Spleen (tissue), 11 donors: ENCODE data around the gene RNF180. TPM values are rescaled to one million over a fixed set of nuclear protein-coding genes. Genes with fewer than 3 reads are reported as not detected.

Experiments used
- DNase-seq: peaks from one replicate; pipeline ENCODE4 v3.0.0-alpha.2; 2020
- H3K27ac ChIP-seq, 8 donors: fragments of 200-600 bp; sonication (generic) in 7 of 8; 1 replicate in 4 of 8; 2 replicates in 4 of 8; pipeline versions ENCODE4 v1.5.0 to v1.8.0; 2016 to 2021; ENCODE audit warnings: inconsistent platforms in 4 of 8, mild to moderate bottlenecking in 4 of 8, moderate library complexity in 1 of 8
- H3K27me3 ChIP-seq, 7 donors: fragments of 200-600 bp; sonication (generic) in 6 of 7; replicated peaks in 1 of 7; 1 replicate in 4 of 7; 2 replicates in 3 of 7; pipeline versions ENCODE4 v1.5.0 to v1.8.0; 2016 to 2021; ENCODE audit warnings: inconsistent platforms in 3 of 7, mild to moderate bottlenecking in 1 of 7
- H3K36me3 ChIP-seq, 6 donors: fragments of 200-600 bp; sonication (generic) in 5 of 6; 1 replicate in 4 of 6; 2 replicates in 2 of 6; pipeline versions ENCODE4 v1.5.0 to v1.8.0; 2016 to 2021; ENCODE audit warnings: inconsistent platforms in 2 of 6
- H3K4me1 ChIP-seq, 6 donors: fragments of 200-600 bp; sonication (generic) in 5 of 6; 1 replicate in 3 of 6; 2 replicates in 3 of 6; pipeline versions ENCODE4 v1.5.0 to v1.8.0; 2016 to 2021; ENCODE audit warnings: inconsistent platforms in 3 of 6
- H3K4me3 ChIP-seq, 8 donors: fragments of 200-600 bp; sonication (generic) in 7 of 8; 1 replicate in 4 of 8; 2 replicates in 4 of 8; pipeline versions ENCODE4 v1.5.0 to v1.8.0; 2016 to 2021; ENCODE audit warnings: inconsistent platforms in 4 of 8, mild to moderate bottlenecking in 4 of 8, moderate library complexity in 2 of 8
- H3K9me3 ChIP-seq, 8 donors: fragments of 200-600 bp; sonication (generic) in 7 of 8; 1 replicate in 4 of 8; 2 replicates in 4 of 8; pipeline versions ENCODE4 v1.5.0 to v1.8.0; 2016 to 2021; ENCODE audit warnings: inconsistent platforms in 4 of 8
- POLR2A ChIP-seq, 3 donors: fragments of 450-650 bp; IDR thresholded peaks; one replicate each; pipeline ENCODE4 v1.5.1; 2017; ENCODE audit warnings: antibody characterized with exemption in 3 of 3, mild to moderate bottlenecking in 1 of 3
- POLR2AphosphoS5 ChIP-seq, 3 donors: sonication (generic); formaldehyde crosslinking; IDR thresholded peaks; one replicate each; pipeline ENCODE4 v1.5.1; 2017; ENCODE audit warnings: antibody characterized with exemption in 3 of 3
- WGBS, 5 donors: extraction: QIAGEN DNeasy Blood & Tissue Kit in 3 of 5; methylation state at CpG; one replicate each; pipeline versions ENCODE4 v1.1.5 to v1.1.7; 2013 to 2018; 5-methylcytosine and 5-hydroxymethylcytosine counted together
- intact Hi-C: fragments of 100-400 bp; cut with DNase I; formaldehyde crosslinking; loops from one replicate; pipeline ENCODE4 v1.15.0; 2023; ENCODE audit warnings: low total_unique reads
- polyA plus RNA-seq, 3 donors: library from polyadenylated mRNA; stranded (reverse); fragments of 200-250 nt; gene quantifications; one replicate each; pipeline ENCODE4 v1.2.1, GENCODE V29; 2013
- total RNA-seq, 7 donors: library from RNA; depleted of rRNA in 3 of 7; stranded (reverse); fragments of >200 nt in 3 of 7; fragmentation: NEBNext Ultra II Directional in 4 of 7; extraction: Animal tissue kit (Norgen Biotek cat#: 25700) in 4 of 7; gene quantifications; one replicate each; pipeline versions ENCODE4 v1.1.0 to v1.2.1, GENCODE V29; 2016 to 2021
- TF ChIP-seq, protein P1 (sequence below), 11 experiments: fragments of 200-600 bp in 7 of 11; fragments of 450-650 bp in 4 of 11; sonication (generic) in 4 of 11; IDR thresholded peaks in 8 of 11; conservative IDR thresholded peaks in 3 of 11; 1 replicate in 7 of 11; 2 replicates in 4 of 11; pipeline versions ENCODE4 v1.4.0 to v1.8.0; 2016 to 2021; ENCODE audit warnings: antibody characterized with exemption in 11 of 11, inconsistent platforms in 4 of 11, mild to moderate bottlenecking in 1 of 11
- donor health status: healthy with polysubstance abuse.
- donor health status: DM: no; HTN: no; CAD: no; lungs with moderate emphysema.
- donor health status: DM: no; HTN: no; CAD: no.
- donor health status: Bipolar disorder and iron deficiency.
- donor health status: healthy.
- donor health status: DM: no; HTN: no; CAD: no.
- donor health status: DM: yes; HTN: yes; CAD: no.

RNF180 gene
- total and polyA plus RNA-seq, 10 donors: 0.72 to 18.3 (median 9.1) TPM

- H3K36me3 ChIP-seq: no peaks in the 10 kb centered on the region
- no peak for DNase-seq
- TF ChIP-seq, protein P1, sequence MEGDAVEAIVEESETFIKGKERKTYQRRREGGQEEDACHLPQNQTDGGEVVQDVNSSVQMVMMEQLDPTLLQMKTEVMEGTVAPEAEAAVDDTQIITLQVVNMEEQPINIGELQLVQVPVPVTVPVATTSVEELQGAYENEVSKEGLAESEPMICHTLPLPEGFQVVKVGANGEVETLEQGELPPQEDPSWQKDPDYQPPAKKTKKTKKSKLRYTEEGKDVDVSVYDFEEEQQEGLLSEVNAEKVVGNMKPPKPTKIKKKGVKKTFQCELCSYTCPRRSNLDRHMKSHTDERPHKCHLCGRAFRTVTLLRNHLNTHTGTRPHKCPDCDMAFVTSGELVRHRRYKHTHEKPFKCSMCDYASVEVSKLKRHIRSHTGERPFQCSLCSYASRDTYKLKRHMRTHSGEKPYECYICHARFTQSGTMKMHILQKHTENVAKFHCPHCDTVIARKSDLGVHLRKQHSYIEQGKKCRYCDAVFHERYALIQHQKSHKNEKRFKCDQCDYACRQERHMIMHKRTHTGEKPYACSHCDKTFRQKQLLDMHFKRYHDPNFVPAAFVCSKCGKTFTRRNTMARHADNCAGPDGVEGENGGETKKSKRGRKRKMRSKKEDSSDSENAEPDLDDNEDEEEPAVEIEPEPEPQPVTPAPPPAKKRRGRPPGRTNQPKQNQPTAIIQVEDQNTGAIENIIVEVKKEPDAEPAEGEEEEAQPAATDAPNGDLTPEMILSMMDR (IDR thresholded peaks at IDR 0.05 in 8 of 11, conservative IDR thresholded peaks at IDR 0.05 in 3 of 11): no peak
- no peak for TF ChIP-seq POLR2A (IDR thresholded peaks at IDR 0.05)
- TF ChIP-seq POLR2AphosphoS5 (IDR thresholded peaks at IDR 0.05): no peak
- no peaks in the 10 kb centered on the region for H3K4me1 ChIP-seq
- intact Hi-C loops: no loop called here
- H3K9me3 ChIP-seq: no peaks in the 10 kb centered on the region
- 76 to 86% (median 81%) methylated on average over 2 of the region's 2 CpGs for WGBS, 5 donors
- no peaks in the 10 kb centered on the region for H3K27me3 ChIP-seq
- H3K4me3 ChIP-seq: no peak overlapping the region
- no peak overlapping the region for H3K27ac ChIP-seq
Observed at GRCh38 chr5:64206653-64207052, 41.0 kb downstream of the RNF180 start.

- H3K36me3 ChIP-seq: no peaks in the 10 kb centered on the region
- intact Hi-C loops: no loop called here
- WGBS, 5 donors: 0 to 6% (median 2%) methylated on average over 1 of the region's 1 CpG
- TF ChIP-seq, protein P1 (IDR thresholded peaks at IDR 0.05 in 8 of 11, conservative IDR thresholded peaks at IDR 0.05 in 3 of 11): peak in 4 of 11 experiments; percentile 11 to 35 (median 18)
- no peak for TF ChIP-seq POLR2AphosphoS5 (IDR thresholded peaks at IDR 0.05)
- no peak for DNase-seq
- no peak overlapping the region for H3K4me3 ChIP-seq
- no peaks in the 10 kb centered on the region for H3K27me3 ChIP-seq
- H3K27ac ChIP-seq: no peak overlapping the region
- no peaks in the 10 kb centered on the region for H3K4me1 ChIP-seq
- H3K9me3 ChIP-seq: no peaks in the 10 kb centered on the region
Observed at GRCh38 chr5:64207978-64208377, 42.3 kb downstream of the RNF180 start.

- no peaks in the 10 kb centered on the region for H3K4me1 ChIP-seq
- no peaks in the 10 kb centered on the region for H3K36me3 ChIP-seq
- no peak overlapping the region for H3K27ac ChIP-seq
- TF ChIP-seq, protein P1 (IDR thresholded peaks at IDR 0.05 in 8 of 11, conservative IDR thresholded peaks at IDR 0.05 in 3 of 11): no peak
- TF ChIP-seq POLR2AphosphoS5 (IDR thresholded peaks at IDR 0.05) (no peak), POLR2A (IDR thresholded peaks at IDR 0.05) (no peak)
- no peaks in the 10 kb centered on the region for H3K9me3 ChIP-seq
- no peak for DNase-seq
- intact Hi-C loops: no loop called here
- H3K4me3 ChIP-seq: no peak overlapping the region
- no peaks in the 10 kb centered on the region for H3K27me3 ChIP-seq
Observed at GRCh38 chr5:64209353-64209752, 43.7 kb downstream of the RNF180 start.

DNA sequence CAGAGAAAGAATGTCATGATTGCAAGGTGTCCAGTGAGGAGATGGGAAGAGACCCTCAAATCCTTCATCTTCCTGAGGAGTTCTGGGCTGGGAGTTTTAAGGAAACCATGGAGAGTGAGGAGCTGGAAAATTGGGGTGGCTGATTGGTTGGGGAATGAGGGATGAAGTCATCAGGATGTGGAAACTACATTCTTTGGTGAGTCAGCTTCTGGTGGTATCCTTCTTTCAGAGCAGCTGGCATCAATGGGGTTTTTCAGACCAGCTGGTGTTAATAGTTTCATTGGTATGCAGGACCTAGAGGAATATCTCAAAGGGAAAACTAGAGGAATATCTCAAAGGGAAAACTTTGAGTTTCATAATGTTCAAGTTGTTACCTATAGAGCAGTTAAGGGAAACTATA, 45.2 kb downstream of the RNF180 start:
- TF ChIP-seq POLR2A (IDR thresholded peaks at IDR 0.05) (no peak), POLR2AphosphoS5 (IDR thresholded peaks at IDR 0.05) (no peak)
- TF ChIP-seq, protein P1 (IDR thresholded peaks at IDR 0.05 in 8 of 11, conservative IDR thresholded peaks at IDR 0.05 in 3 of 11): no peak
- no peaks in the 10 kb centered on the region for H3K4me1 ChIP-seq
- no peaks in the 10 kb centered on the region for H3K27me3 ChIP-seq
- DNase-seq: no peak
- H3K27ac ChIP-seq: no peak overlapping the region
- H3K9me3 ChIP-seq: no peaks in the 10 kb centered on the region
- no peak overlapping the region for H3K4me3 ChIP-seq
- no peaks in the 10 kb centered on the region for H3K36me3 ChIP-seq
- intact Hi-C loops: no loop called here
